Neural cell (in vitro differentiated cells): ENCODE measurements around the gene DNAH17. TPM values are rescaled to one million over a fixed set of nuclear protein-coding genes. Genes with fewer than 3 reads are reported as not detected.

ENCODE experiments used
- H2AFZ ChIP-seq: fragments of 200-600, 300-800 bp; sonication (generic), shearing (Covaris generic); 2 replicates; pipeline ENCODE4 v1.6.0; 2014; ENCODE audit warnings: low read depth, mild to moderate bottlenecking, antibody characterized with exemption, low read length, moderate library complexity
- H3F3A ChIP-seq: fragments of 200-600 bp; shearing (Covaris generic); 2 replicates; pipeline ENCODE4 v1.6.1; 2016; ENCODE audit warnings: mild to moderate bottlenecking, moderate library complexity, mixed read lengths, antibody characterized with exemption, low read length; ENCODE audit not compliant: insufficient read depth, poor library complexity, severe bottlenecking
- H3K27ac ChIP-seq: fragments of 200-600, 300-800 bp; sonication (generic), shearing (Covaris generic); 2 replicates; pipeline ENCODE4 v1.5.1; 2014; ENCODE audit warnings: mild to moderate bottlenecking, low read length, moderate library complexity
- H3K27me3 ChIP-seq: fragments of 300-800, 200-600 bp; sonication (generic), shearing (Covaris generic); 2 replicates; pipeline ENCODE4 v1.6.0; 2014; ENCODE audit warnings: mild to moderate bottlenecking, low read depth, low read length, moderate library complexity; ENCODE audit not compliant: insufficient read depth
- H3K36me3 ChIP-seq: fragments of 300-800, 200-600 bp; sonication (generic), shearing (Covaris generic); 2 replicates; pipeline ENCODE4 v1.5.1; 2014; ENCODE audit warnings: mild to moderate bottlenecking, antibody characterized with exemption, low read length, moderate library complexity; ENCODE audit not compliant: insufficient read depth
- H3K4me2 ChIP-seq: fragments of 300-800, 200-600 bp; sonication (generic), shearing (Covaris generic); 2 replicates; pipeline ENCODE4 v1.6.0; 2014; ENCODE audit warnings: mild to moderate bottlenecking, low read length
- H3K4me3 ChIP-seq: fragments of 300-800, 200-600 bp; sonication (generic), shearing (Covaris generic); 2 replicates; pipeline ENCODE4 v1.5.1; 2014; ENCODE audit warnings: mild to moderate bottlenecking, low read length, moderate library complexity
- H3K79me2 ChIP-seq: fragments of 200-600 bp; shearing (Covaris generic); replicated peaks from 2 replicates; pipeline ENCODE4 v1.6.0; 2014; ENCODE audit warnings: mild to moderate bottlenecking, low read length, moderate library complexity; ENCODE audit not compliant: insufficient read depth
- H3K9ac ChIP-seq: fragments of 300-800, 200-600 bp; sonication (generic), shearing (Covaris generic); 2 replicates; pipeline ENCODE4 v1.6.1; 2016; ENCODE audit warnings: mild to moderate bottlenecking, low read length, mixed read lengths
- H3K9me2 ChIP-seq: fragments of 200-600 bp; shearing (Covaris generic); 2 replicates; pipeline ENCODE4 v1.6.1; 2016; ENCODE audit warnings: mild to moderate bottlenecking, low read length, mixed read lengths; ENCODE audit not compliant: insufficient read depth
- H3K9me3 ChIP-seq: fragments of 200-600, 300-800 bp; sonication (generic), shearing (Covaris generic); 2 replicates; pipeline ENCODE4 v1.6.1; 2016; ENCODE audit warnings: mild to moderate bottlenecking, mixed run types, low read length, moderate library complexity, mixed read lengths
- H4K20me1 ChIP-seq: fragments of 200-600 bp; shearing (Covaris generic); 2 replicates; pipeline ENCODE4 v1.6.1; 2016; ENCODE audit warnings: mild to moderate bottlenecking, mixed run types; ENCODE audit not compliant: insufficient read depth
- MXI1 ChIP-seq: fragments of 450-650 bp; conservative IDR thresholded peaks from 2 replicates; pipeline ENCODE4 v1.6.1; 2014; ENCODE audit warnings: antibody characterized with exemption, mild to moderate bottlenecking; ENCODE audit not compliant: poor library complexity, severe bottlenecking
- POLR2AphosphoS5 ChIP-seq: IDR thresholded peaks from 2 replicates; pipeline ENCODE4 v1.6.1; 2012
- SMC3 ChIP-seq: fragments of 450-650 bp; conservative IDR thresholded peaks from 2 replicates; pipeline ENCODE4 v1.6.1; 2014; ENCODE audit warnings: antibody characterized with exemption, mild to moderate bottlenecking, moderate library complexity; ENCODE audit not compliant: poor library complexity
- TAF1 ChIP-seq: IDR thresholded peaks from 2 replicates; pipeline ENCODE4 v1.6.1; 2012; ENCODE audit warnings: low read depth
- polyA plus RNA-seq: library from polyadenylated mRNA; depleted of rRNA; stranded (reverse); fragments of >200 nt; gene quantifications from 2 replicates; pipeline ENCODE4 v1.2.3, GENCODE V29; 2014
- TF ChIP-seq, protein P1 (sequence below): IDR thresholded peaks from 2 replicates; pipeline ENCODE4 v1.6.1; 2012; ENCODE audit warnings: borderline replicate concordance
- TF ChIP-seq, protein P2 (sequence below): fragments of 450-650 bp; IDR thresholded peaks from 2 replicates; pipeline ENCODE4 v1.5.1; 2014; ENCODE audit warnings: antibody characterized with exemption, mild to moderate bottlenecking, moderate library complexity; ENCODE audit not compliant: poor library complexity, severe bottlenecking

DNAH17 gene
- polyA plus RNA-seq, 1 donor from 2014 or later: not detected

DNA sequence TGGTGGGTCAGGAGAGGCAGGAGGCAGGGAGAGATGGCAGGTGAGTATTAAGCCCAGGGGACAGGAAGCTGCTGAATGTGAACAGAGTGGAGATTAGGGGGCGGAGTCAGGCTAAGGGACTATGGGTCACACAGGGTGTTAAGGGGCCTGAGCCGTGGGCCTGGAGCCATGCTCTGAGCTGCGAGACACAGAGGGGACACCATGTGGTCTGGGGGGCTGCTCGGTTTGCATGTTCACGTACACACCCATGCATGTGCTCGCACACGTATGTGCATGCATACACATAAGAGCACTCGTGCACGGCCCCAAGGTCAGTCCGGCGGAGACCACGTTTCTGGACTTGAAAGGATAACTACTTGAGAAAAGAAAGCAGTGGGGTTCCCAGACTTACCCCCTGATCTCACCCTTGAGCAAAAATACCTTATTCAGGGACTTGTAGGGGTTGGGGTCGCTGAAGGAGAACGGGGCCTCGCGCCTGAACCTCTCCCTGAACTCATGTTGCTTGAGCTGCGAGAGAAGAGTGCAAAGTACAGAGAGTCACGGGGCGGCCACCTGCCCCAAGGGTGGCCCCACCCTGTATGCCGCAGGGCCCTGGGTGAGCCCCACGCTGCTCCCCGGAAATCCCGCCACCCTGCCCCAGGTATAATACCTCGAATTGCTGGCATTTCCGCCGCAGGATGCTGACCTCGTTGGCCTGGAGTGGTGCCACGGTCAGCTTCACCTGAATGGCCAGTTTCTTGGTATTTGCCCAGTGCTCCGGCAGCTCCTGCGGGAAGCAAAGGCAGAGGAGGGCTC, 50.8 kb downstream of the DNAH17 start:
- no peak overlapping the region for H3K9ac ChIP-seq
- no peak overlapping the region for H3K27ac ChIP-seq
- no peaks in the 10 kb centered on the region for H3K27me3 ChIP-seq
- no peaks in the 10 kb centered on the region for H4K20me1 ChIP-seq
- no peak overlapping the region for H3K4me2 ChIP-seq
- H3K9me3 ChIP-seq: no peaks in the 10 kb centered on the region
- no peak overlapping the region for H3K4me3 ChIP-seq
- no peaks in the 10 kb centered on the region for H3F3A ChIP-seq
- no peaks in the 10 kb centered on the region for H3K36me3 ChIP-seq
- no peaks in the 10 kb centered on the region for H3K9me2 ChIP-seq
- no peaks in the 10 kb centered on the region for H3K79me2 ChIP-seq
- H2AFZ ChIP-seq: no peak overlapping the region
- TF ChIP-seq, protein P1, sequence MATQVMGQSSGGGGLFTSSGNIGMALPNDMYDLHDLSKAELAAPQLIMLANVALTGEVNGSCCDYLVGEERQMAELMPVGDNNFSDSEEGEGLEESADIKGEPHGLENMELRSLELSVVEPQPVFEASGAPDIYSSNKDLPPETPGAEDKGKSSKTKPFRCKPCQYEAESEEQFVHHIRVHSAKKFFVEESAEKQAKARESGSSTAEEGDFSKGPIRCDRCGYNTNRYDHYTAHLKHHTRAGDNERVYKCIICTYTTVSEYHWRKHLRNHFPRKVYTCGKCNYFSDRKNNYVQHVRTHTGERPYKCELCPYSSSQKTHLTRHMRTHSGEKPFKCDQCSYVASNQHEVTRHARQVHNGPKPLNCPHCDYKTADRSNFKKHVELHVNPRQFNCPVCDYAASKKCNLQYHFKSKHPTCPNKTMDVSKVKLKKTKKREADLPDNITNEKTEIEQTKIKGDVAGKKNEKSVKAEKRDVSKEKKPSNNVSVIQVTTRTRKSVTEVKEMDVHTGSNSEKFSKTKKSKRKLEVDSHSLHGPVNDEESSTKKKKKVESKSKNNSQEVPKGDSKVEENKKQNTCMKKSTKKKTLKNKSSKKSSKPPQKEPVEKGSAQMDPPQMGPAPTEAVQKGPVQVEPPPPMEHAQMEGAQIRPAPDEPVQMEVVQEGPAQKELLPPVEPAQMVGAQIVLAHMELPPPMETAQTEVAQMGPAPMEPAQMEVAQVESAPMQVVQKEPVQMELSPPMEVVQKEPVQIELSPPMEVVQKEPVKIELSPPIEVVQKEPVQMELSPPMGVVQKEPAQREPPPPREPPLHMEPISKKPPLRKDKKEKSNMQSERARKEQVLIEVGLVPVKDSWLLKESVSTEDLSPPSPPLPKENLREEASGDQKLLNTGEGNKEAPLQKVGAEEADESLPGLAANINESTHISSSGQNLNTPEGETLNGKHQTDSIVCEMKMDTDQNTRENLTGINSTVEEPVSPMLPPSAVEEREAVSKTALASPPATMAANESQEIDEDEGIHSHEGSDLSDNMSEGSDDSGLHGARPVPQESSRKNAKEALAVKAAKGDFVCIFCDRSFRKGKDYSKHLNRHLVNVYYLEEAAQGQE: no peak
- TF ChIP-seq MXI1: no peak

DNA sequence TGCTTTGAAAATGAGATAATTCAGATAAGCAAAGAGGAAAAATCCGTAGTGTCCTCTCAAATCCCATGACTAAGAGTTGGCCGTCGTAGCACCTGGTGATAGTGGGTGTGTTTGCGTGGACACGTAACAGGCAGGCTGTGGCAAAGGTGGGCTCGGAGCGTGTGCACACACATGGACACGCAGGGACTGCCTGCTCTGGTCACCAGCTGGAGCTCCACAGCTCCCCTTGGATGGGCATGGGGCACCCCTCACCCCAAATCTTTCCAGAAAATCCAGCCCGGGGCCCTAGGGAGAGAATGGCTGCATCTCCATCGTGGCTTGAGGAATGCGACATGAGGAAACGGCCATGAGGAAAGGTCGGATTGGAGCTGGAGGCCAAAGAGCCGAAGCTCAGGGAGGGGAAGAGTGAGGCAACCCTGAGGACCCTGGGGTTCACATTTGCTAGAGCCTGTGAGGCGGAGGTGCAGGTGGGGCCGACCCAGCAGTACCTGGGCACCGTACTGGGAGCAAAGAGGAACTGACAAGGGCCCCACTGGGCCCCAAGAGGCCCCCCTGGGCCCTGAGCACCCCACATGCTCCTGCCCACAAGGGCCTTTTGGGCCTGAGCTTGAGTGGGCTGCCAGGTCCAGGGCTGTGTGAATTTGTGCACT, 51.6 kb downstream of the DNAH17 start:
- Histone ChIP-seq H3K9ac (no peak overlapping the region), H3K79me2 (no peaks in the 10 kb centered on the region), H3K4me2 (no peak overlapping the region), H4K20me1 (no peaks in the 10 kb centered on the region), H3K27me3 (no peaks in the 10 kb centered on the region), H3K36me3 (no peaks in the 10 kb centered on the region), H3K9me2 (no peaks in the 10 kb centered on the region), H3K4me3 (no peak overlapping the region), H2AFZ (no peak overlapping the region), H3K9me3 (no peaks in the 10 kb centered on the region), H3F3A (no peaks in the 10 kb centered on the region), H3K27ac (no peak overlapping the region)
- TF ChIP-seq POLR2AphosphoS5: no peak
- no peak for TF ChIP-seq SMC3
- TF ChIP-seq TAF1: no peak
- TF ChIP-seq, protein P1: no peak
- TF ChIP-seq, protein P2, sequence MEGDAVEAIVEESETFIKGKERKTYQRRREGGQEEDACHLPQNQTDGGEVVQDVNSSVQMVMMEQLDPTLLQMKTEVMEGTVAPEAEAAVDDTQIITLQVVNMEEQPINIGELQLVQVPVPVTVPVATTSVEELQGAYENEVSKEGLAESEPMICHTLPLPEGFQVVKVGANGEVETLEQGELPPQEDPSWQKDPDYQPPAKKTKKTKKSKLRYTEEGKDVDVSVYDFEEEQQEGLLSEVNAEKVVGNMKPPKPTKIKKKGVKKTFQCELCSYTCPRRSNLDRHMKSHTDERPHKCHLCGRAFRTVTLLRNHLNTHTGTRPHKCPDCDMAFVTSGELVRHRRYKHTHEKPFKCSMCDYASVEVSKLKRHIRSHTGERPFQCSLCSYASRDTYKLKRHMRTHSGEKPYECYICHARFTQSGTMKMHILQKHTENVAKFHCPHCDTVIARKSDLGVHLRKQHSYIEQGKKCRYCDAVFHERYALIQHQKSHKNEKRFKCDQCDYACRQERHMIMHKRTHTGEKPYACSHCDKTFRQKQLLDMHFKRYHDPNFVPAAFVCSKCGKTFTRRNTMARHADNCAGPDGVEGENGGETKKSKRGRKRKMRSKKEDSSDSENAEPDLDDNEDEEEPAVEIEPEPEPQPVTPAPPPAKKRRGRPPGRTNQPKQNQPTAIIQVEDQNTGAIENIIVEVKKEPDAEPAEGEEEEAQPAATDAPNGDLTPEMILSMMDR: no peak
- no peak for TF ChIP-seq MXI1
